KOPT-K1 (cell line): ENCODE measurements around the gene ABCF2.

Experiments
- H3K27ac ChIP-seq: fragments of 200-600 bp; sonication (generic); 2 replicates; pipeline ENCODE4 v1.5.1; 2016; ENCODE audit warnings: antibody characterized with exemption, mild to moderate bottlenecking, low read depth, low read length; ENCODE audit not compliant: poor library complexity, severe bottlenecking
- H3K36me3 ChIP-seq: fragments of 200-600 bp; sonication (generic); 2 replicates; pipeline ENCODE4 v1.5.1; 2017; ENCODE audit warnings: antibody characterized with exemption, mild to moderate bottlenecking, low read length, moderate library complexity; ENCODE audit not compliant: insufficient read depth
- H3K9me3 ChIP-seq: fragments of 200-600 bp; sonication (generic); 2 replicates; pipeline ENCODE4 v1.5.1; 2017; ENCODE audit warnings: antibody characterized with exemption, low read length, mild to moderate bottlenecking; ENCODE audit not compliant: insufficient read depth, poor library complexity, severe bottlenecking

ABCF2 gene

GRCh38 chr7:151247611-151248345 is 20.8 kb upstream of the ABCF2 start:
- no peaks in the 10 kb centered on the region for H3K9me3 ChIP-seq
- H3K27ac ChIP-seq = no peak overlapping the region
- H3K36me3 ChIP-seq = no peaks in the 10 kb centered on the region

GRCh38 chr7:151246851-151247580 is 20.0 kb upstream of the ABCF2 start:
- Histone ChIP-seq H3K36me3 (no peaks in the 10 kb centered on the region), H3K9me3 (no peaks in the 10 kb centered on the region), H3K27ac (no peak overlapping the region)

- Histone ChIP-seq H3K27ac (no peak overlapping the region), H3K9me3 (no peaks in the 10 kb centered on the region), H3K36me3 (peaks cover 2% of the 10 kb centered on the region; the same call in 1 of the 2 replicates)
Observed at GRCh38 chr7:151246102-151246850, 19.3 kb upstream of the ABCF2 start.

GRCh38 chr7:151245360-151246101 is 18.5 kb upstream of the ABCF2 start:
- Histone ChIP-seq H3K27ac (no peak overlapping the region), H3K36me3 (peaks cover 9% of the 10 kb centered on the region; the same call in 1 of the 2 replicates)

GRCh38 chr7:151244841-151245346 is 17.9 kb upstream of the ABCF2 start:
- no peak overlapping the region for H3K27ac ChIP-seq
- H3K9me3 ChIP-seq = no peaks in the 10 kb centered on the region
- H3K36me3 ChIP-seq = peaks cover 16% of the 10 kb centered on the region; the same call in 1 of the 2 replicates

More at GRCh38 chr7:151245360-151246101, 18.5 kb upstream of the ABCF2 start:
- H3K9me3 ChIP-seq = no peaks in the 10 kb centered on the region

- peak overlapping the region; percentile 65 for H3K27ac ChIP-seq
- no peaks in the 10 kb centered on the region for H3K9me3 ChIP-seq
- H3K36me3 ChIP-seq = peaks cover 22% of the 10 kb centered on the region
Observed at GRCh38 chr7:151244196-151244840, 17.3 kb upstream of the ABCF2 start.

GRCh38 chr7:151243408-151244195 is 16.6 kb upstream of the ABCF2 start:
- Histone ChIP-seq H3K36me3 (peaks cover 29% of the 10 kb centered on the region), H3K27ac (peak overlapping the region; percentile 65), H3K9me3 (no peaks in the 10 kb centered on the region)

- peak overlapping the region; percentile 65 for H3K27ac ChIP-seq
- H3K9me3 ChIP-seq = no peaks in the 10 kb centered on the region
- H3K36me3 ChIP-seq = peaks cover 35% of the 10 kb centered on the region
Observed at GRCh38 chr7:151243045-151243349, 16.0 kb upstream of the ABCF2 start.

- H3K27ac ChIP-seq = peak overlapping the region; percentile 65
- peaks cover 41% of the 10 kb centered on the region for H3K36me3 ChIP-seq
- H3K9me3 ChIP-seq = no peaks in the 10 kb centered on the region
Observed at GRCh38 chr7:151242159-151243044, 15.4 kb upstream of the ABCF2 start.

- H3K27ac ChIP-seq = no peak overlapping the region
- peaks cover 47% of the 10 kb centered on the region for H3K36me3 ChIP-seq
- H3K9me3 ChIP-seq = no peaks in the 10 kb centered on the region
Observed at GRCh38 chr7:151241755-151242096, 14.7 kb upstream of the ABCF2 start.

- Histone ChIP-seq H3K27ac (no peak overlapping the region), H3K36me3 (peaks cover 53% of the 10 kb centered on the region)
Observed at GRCh38 chr7:151240942-151241754, 14.1 kb upstream of the ABCF2 start.

GRCh38 chr7:151240536-151240935 is 13.5 kb upstream of the ABCF2 start:
- no peak overlapping the region for H3K27ac ChIP-seq
- H3K36me3 ChIP-seq = peaks cover 59% of the 10 kb centered on the region
- no peaks in the 10 kb centered on the region for H3K9me3 ChIP-seq

More at GRCh38 chr7:151240942-151241754, 14.1 kb upstream of the ABCF2 start:
- H3K9me3 ChIP-seq = no peaks in the 10 kb centered on the region
